Erythroblast (primary cell): ENCODE data around the gene CRTC1.

Source experiments
- GATA1 ChIP-seq: IDR thresholded peaks from 2 replicates; pipeline ENCODE4 v1.6.1; 2011; ENCODE audit warnings: low read depth, mild to moderate bottlenecking, control low read depth, low read length, moderate library complexity
- POLR2A ChIP-seq: IDR thresholded peaks from 2 replicates; pipeline ENCODE4 v1.6.1; 2011; ENCODE audit warnings: mild to moderate bottlenecking, low read length

- no peak for TF ChIP-seq POLR2A
- no peak for TF ChIP-seq GATA1
Measured at GRCh38 chr19:18817574-18817973, 134.1 kb downstream of the CRTC1 start.
